ENCODE measurements around the gene MAML3.

DNA sequence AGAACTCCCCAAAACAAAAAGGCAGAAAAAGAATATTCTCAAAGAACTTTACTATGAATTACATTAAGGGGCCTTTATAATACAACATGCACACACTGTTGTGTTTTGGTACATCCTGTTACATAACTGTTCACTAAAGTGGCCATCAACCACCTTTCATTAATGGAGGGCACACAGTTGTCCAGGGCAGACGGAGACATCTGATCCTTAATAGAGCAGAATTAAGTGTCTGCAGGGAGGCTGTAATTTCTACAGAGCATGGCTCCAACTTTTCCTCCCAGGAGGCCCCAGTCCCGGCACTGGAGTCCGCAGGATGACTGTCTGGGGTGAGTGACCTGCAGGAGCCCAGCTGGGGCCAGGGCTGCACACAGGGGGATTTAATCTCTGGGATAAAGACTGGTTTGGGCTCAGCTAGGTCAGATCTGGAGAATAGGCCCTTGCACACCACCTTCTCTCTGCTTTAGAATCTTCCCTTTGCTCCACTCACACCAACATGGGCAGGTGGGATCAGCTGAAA lies 233.4 kb downstream of the MAML3 start:
- TF ChIP-seq CTCF (IDR thresholded peaks at IDR 0.05) (no peak), POLR2A (IDR thresholded peaks at IDR 0.05) (no peak), EP300 (IDR thresholded peaks at IDR 0.05) (no peak)

Data from upper lobe of left lung (tissue), 4 donors.